ENCODE data around the gene RSL24D1.

Gene RSL24D1

GRCh38 chr15:55196458-55197361, at the start of gene RSL24D1:
Gene RSL24D1, minus strand, starts transcription at chr15:55196941. Its CDS starts 51 bp downstream, at chr15:55196890.
- Histone ChIP-seq H3K27ac (peak within 1 kb of the TSS; percentile 91), H3K36me3 (ENCODE audit: insufficient read depth, low read length) (peaks cover 37% of the 10 kb centered on the region), H3K9ac (ENCODE audit: insufficient read length) (peak within 1 kb of the TSS; percentile 99), H3K4me3 (peak within 1 kb of the TSS; percentile 81), H3K9me3 (ENCODE audit: low read depth, low read length) (no peaks in the 10 kb centered on the region)
- peak; percentile 92 for DNase-seq (ENCODE audit: low read depth, low spot score)
- TF ChIP-seq FOXP2 (optimal IDR thresholded peaks at IDR 0.05; ENCODE audit: control extremely low read depth, extremely low read length, insufficient read depth), result peak; percentile 75
- TF ChIP-seq POLR2AphosphoS5 (IDR thresholded peaks at IDR 0.05; ENCODE audit: borderline replicate concordance, low read depth, low read length), result peak; percentile 98
- TF ChIP-seq EZH2 (IDR thresholded peaks at IDR 0.05), result no peak

- DNase-seq (ENCODE audit: low read depth, low spot score), result no peak
- TF ChIP-seq EZH2 (IDR thresholded peaks at IDR 0.05), result no peak
- TF ChIP-seq POLR2AphosphoS5 (IDR thresholded peaks at IDR 0.05; ENCODE audit: borderline replicate concordance, low read depth, low read length), result no peak
- no peak for TF ChIP-seq FOXP2 (optimal IDR thresholded peaks at IDR 0.05; ENCODE audit: control extremely low read depth, extremely low read length, insufficient read depth)
- H3K9ac ChIP-seq (ENCODE audit: insufficient read length), result no peak overlapping the region
- no peak overlapping the region for H3K4me3 ChIP-seq
- H3K27ac ChIP-seq, result no peak overlapping the region
- H3K36me3 ChIP-seq (ENCODE audit: insufficient read depth, low read length), result no peaks in the 10 kb centered on the region
- H3K9me3 ChIP-seq (ENCODE audit: low read depth, low read length), result no peaks in the 10 kb centered on the region
These were observed 48.3 kb upstream of the RSL24D1 start for GRCh38 chr15:55245059-55245458.

GRCh38 chr15:55241891-55242290, 45.1 kb upstream of the RSL24D1 start:
- Histone ChIP-seq H3K9ac (ENCODE audit: insufficient read length) (no peak overlapping the region), H3K4me3 (no peak overlapping the region), H3K9me3 (ENCODE audit: low read depth, low read length) (no peaks in the 10 kb centered on the region), H3K27ac (no peak overlapping the region), H3K36me3 (ENCODE audit: insufficient read depth, low read length) (no peaks in the 10 kb centered on the region)
- TF ChIP-seq POLR2AphosphoS5 (IDR thresholded peaks at IDR 0.05; ENCODE audit: borderline replicate concordance, low read depth, low read length), result no peak
- DNase-seq (ENCODE audit: low read depth, low spot score), result no peak

DNA sequence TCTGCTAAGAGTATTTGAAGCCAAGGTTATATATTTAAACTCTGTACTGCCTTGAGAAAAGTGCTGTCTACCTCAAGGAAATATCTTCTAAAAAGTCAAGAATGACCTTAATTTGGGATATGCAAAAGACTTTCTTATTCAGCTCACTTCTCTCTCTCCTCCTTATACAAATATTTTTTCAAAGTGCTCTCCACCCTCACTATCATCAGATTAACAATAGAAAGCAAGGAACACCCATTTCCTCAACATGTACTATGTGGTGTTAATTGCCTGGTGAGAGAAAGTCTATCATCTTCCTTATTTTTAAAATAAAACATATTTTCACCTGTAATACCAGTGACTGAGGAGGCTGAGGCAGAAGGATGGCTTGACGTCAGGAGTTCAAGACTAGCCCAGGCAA, 44.4 kb upstream of the RSL24D1 start:
- Histone ChIP-seq H3K27ac (no peak overlapping the region), H3K9me3 (ENCODE audit: low read depth, low read length) (no peaks in the 10 kb centered on the region), H3K36me3 (ENCODE audit: insufficient read depth, low read length) (no peaks in the 10 kb centered on the region), H3K4me3 (no peak overlapping the region), H3K9ac (ENCODE audit: insufficient read length) (no peak overlapping the region)
- TF ChIP-seq FOXP2 (optimal IDR thresholded peaks at IDR 0.05; ENCODE audit: control extremely low read depth, extremely low read length, insufficient read depth) (no peak), EZH2 (IDR thresholded peaks at IDR 0.05) (no peak), POLR2AphosphoS5 (IDR thresholded peaks at IDR 0.05; ENCODE audit: borderline replicate concordance, low read depth, low read length) (no peak)
- no peak for DNase-seq (ENCODE audit: low read depth, low spot score)

DNA sequence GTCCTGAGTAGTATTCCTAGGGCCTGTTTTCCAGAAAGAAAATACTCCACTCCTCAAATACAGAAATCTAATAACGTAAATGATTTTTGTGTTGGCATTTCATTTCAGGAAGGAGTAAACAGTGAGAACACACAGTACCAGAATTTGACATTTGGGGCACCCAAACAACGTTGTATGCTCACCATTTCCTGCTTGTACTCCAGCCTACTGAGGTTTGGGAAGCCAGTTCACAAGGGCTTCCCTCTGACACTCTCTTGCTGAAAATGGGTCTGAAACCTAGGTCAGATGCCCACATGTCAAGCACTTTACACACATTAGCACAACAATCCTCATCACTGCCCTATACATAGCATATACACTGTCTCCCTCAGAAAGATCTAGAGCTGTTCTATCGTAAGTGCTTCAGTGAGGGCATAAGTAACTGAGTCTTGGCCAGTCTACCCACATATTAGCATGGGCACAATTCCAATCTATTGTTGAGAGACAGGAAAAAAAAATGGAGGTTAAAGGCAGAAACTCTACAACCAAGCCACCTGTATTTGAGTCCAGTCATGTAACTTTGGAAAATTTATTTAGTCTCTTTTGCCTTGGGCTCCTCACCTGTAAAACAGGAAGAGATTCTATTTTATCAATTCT, 43.5 kb upstream of the RSL24D1 start:
- H3K4me3 ChIP-seq, result no peak overlapping the region

GRCh38 chr15:55239440-55240124, 42.8 kb upstream of the RSL24D1 start:
- no peak overlapping the region for H3K4me3 ChIP-seq
- no peaks in the 10 kb centered on the region for H3K36me3 ChIP-seq (ENCODE audit: insufficient read depth, low read length)
- TF ChIP-seq POLR2AphosphoS5 (IDR thresholded peaks at IDR 0.05; ENCODE audit: borderline replicate concordance, low read depth, low read length) (no peak), EZH2 (IDR thresholded peaks at IDR 0.05) (no peak), FOXP2 (optimal IDR thresholded peaks at IDR 0.05; ENCODE audit: control extremely low read depth, extremely low read length, insufficient read depth) (no peak)
- no peaks in the 10 kb centered on the region for H3K9me3 ChIP-seq (ENCODE audit: low read depth, low read length)
- H3K27ac ChIP-seq, result no peak overlapping the region
- no peak for DNase-seq (ENCODE audit: low read depth, low spot score)
- H3K9ac ChIP-seq (ENCODE audit: insufficient read length), result no peak overlapping the region

More for the DNA sequence above, 43.5 kb upstream of the RSL24D1 start:
- no peaks in the 10 kb centered on the region for H3K9me3 ChIP-seq (ENCODE audit: low read depth, low read length)
- no peaks in the 10 kb centered on the region for H3K36me3 ChIP-seq (ENCODE audit: insufficient read depth, low read length)
- no peak overlapping the region for H3K27ac ChIP-seq
- no peak for TF ChIP-seq POLR2AphosphoS5 (IDR thresholded peaks at IDR 0.05; ENCODE audit: borderline replicate concordance, low read depth, low read length)
- no peak for TF ChIP-seq EZH2 (IDR thresholded peaks at IDR 0.05)
- no peak for TF ChIP-seq FOXP2 (optimal IDR thresholded peaks at IDR 0.05; ENCODE audit: control extremely low read depth, extremely low read length, insufficient read depth)
- no peak for DNase-seq (ENCODE audit: low read depth, low spot score)
- H3K9ac ChIP-seq (ENCODE audit: insufficient read length), result no peak overlapping the region

DNA sequence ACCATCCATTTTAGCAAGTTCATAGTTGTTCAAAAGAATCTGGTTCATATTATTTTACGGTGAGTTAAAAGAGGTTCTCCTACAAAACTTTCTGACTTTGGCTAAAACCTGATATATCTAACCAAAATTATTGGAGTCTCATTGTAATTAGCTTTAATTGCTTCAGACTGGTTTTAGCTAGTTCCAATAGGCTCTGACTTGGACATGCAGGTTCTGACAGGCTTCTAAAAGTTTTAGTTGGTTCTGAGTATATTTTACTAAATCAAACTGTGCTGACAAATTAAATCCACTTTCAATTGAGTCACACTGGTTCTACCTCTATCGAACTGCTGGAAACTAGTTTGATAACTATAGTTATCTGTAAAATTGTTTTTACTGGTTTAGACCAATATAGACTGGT, 42.1 kb upstream of the RSL24D1 start:
- TF ChIP-seq EZH2 (IDR thresholded peaks at IDR 0.05), result no peak
- no peak for TF ChIP-seq POLR2AphosphoS5 (IDR thresholded peaks at IDR 0.05; ENCODE audit: borderline replicate concordance, low read depth, low read length)

More for the DNA sequence above, 42.1 kb upstream of the RSL24D1 start:
- DNase-seq (ENCODE audit: low read depth, low spot score), result no peak
- Histone ChIP-seq H3K36me3 (ENCODE audit: insufficient read depth, low read length) (no peaks in the 10 kb centered on the region), H3K9ac (ENCODE audit: insufficient read length) (no peak overlapping the region), H3K9me3 (ENCODE audit: low read depth, low read length) (no peaks in the 10 kb centered on the region), H3K27ac (no peak overlapping the region), H3K4me3 (no peak overlapping the region)

Measured in SK-N-MC (cell line).